HepG2 (cell line): ENCODE results near the gene DELE1. TPM values are rescaled to one million over a fixed set of nuclear protein-coding genes. Genes with fewer than 3 reads are reported as not detected.

Experiments
- ATAC-seq: fragments of 200-7000 bp; cut with Tn5 transposase; 3 replicates; pipeline ENCODE4 v1.9.1; 2020; ENCODE audit warnings: mild to moderate bottlenecking, moderate library complexity
- BruUV-seq: library from RNA; stranded (reverse); fragments of 400-500 nt; replicated peaks from 2 replicates; lab custom pipeline; 2021; lab: Mats Ljungman, UMichigan
- CTCF ChIA-PET: fragments of 300-600 bp; formaldehyde crosslinking; extraction: SDS; loops from one replicate; lab custom pipeline; 2021; ENCODE audit warnings: low total read pairs, inconsistent platforms, low intra/inter-chr PET ratio; lab: Yijun Ruan, JAX
- POLR2A ChIA-PET: fragments of 350-600 bp; sonication (Branson Sonifier 250); formaldehyde crosslinking; loops from one replicate; lab custom pipeline; 2020; ENCODE audit warnings: antibody characterized with exemption, inconsistent platforms; lab: Yijun Ruan, JAX
- DNase-seq: peaks from one replicate; pipeline ENCODE4 v3.0.0-alpha.2; 2015; ENCODE audit warnings: low spot score
- FAIRE-seq: peaks from 3 replicates; lab custom pipeline; 2011; peaks lifted over from hg19 to GRCh38; lab: Jason Lieb, UNC
- H2AFZ ChIP-seq: one replicate; pipeline ENCODE4 v1.6.1; 2011; ENCODE audit warnings: low read length, inconsistent platforms
- H3K27ac ChIP-seq: fragments of 300-600 bp; 3 replicates; pipeline ENCODE4 v1.8.0; 2011; ENCODE audit warnings: mixed run types, mild to moderate bottlenecking, mixed read lengths, low read length, inconsistent platforms; ENCODE audit not compliant: insufficient read depth; ENCODE audit errors: extremely low read length
- H3K27me3 ChIP-seq, 2 experiments: fragments of 200-600 bp in 1 of 2; 2 replicates in 1 of 2; 3 replicates in 1 of 2; pipeline versions ENCODE4 v1.6.0 to v1.8.0; 2011; ENCODE audit warnings: low read length in 2 of 2, mild to moderate bottlenecking in 2 of 2, moderate library complexity in 2 of 2, inconsistent platforms in 1 of 2; ENCODE audit not compliant: insufficient read depth in 2 of 2, control insufficient read depth in 1 of 2
- H3K36me3 ChIP-seq, 2 experiments: fragments of 200-600 bp in 1 of 2; replicated peaks in 1 of 2; 2 replicates in 1 of 2; 3 replicates in 1 of 2; pipeline versions ENCODE4 v1.5.1 to v1.8.0; 2011; ENCODE audit warnings: low read length in 2 of 2, inconsistent platforms in 1 of 2; ENCODE audit not compliant: insufficient read depth in 2 of 2, control insufficient read depth in 1 of 2
- H3K4me1 ChIP-seq: 2 replicates; pipeline ENCODE4 v1.5.1; 2012; ENCODE audit warnings: low read length, inconsistent platforms; ENCODE audit not compliant: insufficient read depth
- H3K4me2 ChIP-seq: 2 replicates; pipeline ENCODE4 v1.6.0; 2011; ENCODE audit warnings: low read depth, low read length, inconsistent platforms
- H3K4me3 ChIP-seq, 3 experiments: fragments of 200-600 bp in 1 of 3; sonication (generic), shearing (Covaris generic) in 1 of 3; replicated peaks in 1 of 3; 2 replicates each; pipeline ENCODE4 v1.5.1; 2011 to 2016; ENCODE audit warnings: low read length in 3 of 3, inconsistent platforms in 2 of 3, low read depth in 2 of 3, mild to moderate bottlenecking in 2 of 3, control low read depth in 1 of 3, mixed read lengths in 1 of 3; ENCODE audit not compliant: insufficient read depth in 1 of 3
- H3K79me2 ChIP-seq: one replicate; pipeline ENCODE4 v1.6.1; 2011; ENCODE audit warnings: low read length, inconsistent platforms; ENCODE audit not compliant: insufficient read depth
- H3K9ac ChIP-seq: 2 replicates; pipeline ENCODE4 v1.6.0; 2011; ENCODE audit warnings: mild to moderate bottlenecking, low read depth, low read length, inconsistent platforms; ENCODE audit not compliant: insufficient read depth
- H3K9me3 ChIP-seq: 2 replicates; pipeline ENCODE4 v1.5.1; 2012; ENCODE audit warnings: mild to moderate bottlenecking, low read length
- H4K20me1 ChIP-seq: 2 replicates; pipeline ENCODE4 v1.6.0; 2011; ENCODE audit warnings: inconsistent platforms, mild to moderate bottlenecking, low read length, moderate library complexity; ENCODE audit not compliant: insufficient read depth
- TARDBP ChIP-seq: sonication (generic); formaldehyde crosslinking; IDR thresholded peaks from 2 replicates; pipeline ENCODE4 v1.8.0; 2022; ENCODE audit warnings: mild to moderate bottlenecking, missing genetic modification reagents
- TBX3 ChIP-seq: fragments of 450-650 bp; IDR thresholded peaks from 2 replicates; pipeline ENCODE4 v1.6.1; 2017; ENCODE audit warnings: antibody characterized with exemption, mild to moderate bottlenecking, inconsistent platforms, borderline replicate concordance
- ZBTB3 ChIP-seq: sonication (generic); formaldehyde crosslinking; IDR thresholded peaks from 2 replicates; pipeline ENCODE4 v1.4.0; 2020; ENCODE audit warnings: low read depth, mild to moderate bottlenecking, moderate library complexity, missing genetic modification reagents, borderline replicate concordance
- ZNF326 ChIP-seq: sonication (generic); formaldehyde crosslinking; IDR thresholded peaks from 2 replicates; pipeline ENCODE4 v1.4.0; 2020; ENCODE audit warnings: missing genetic modification reagents, borderline replicate concordance
- ZNF660 ChIP-seq: sonication (generic); formaldehyde crosslinking; IDR thresholded peaks from 2 replicates; pipeline ENCODE4 v1.5.1; 2020; ENCODE audit warnings: mild to moderate bottlenecking, low read depth, missing genetic modification reagents, borderline replicate concordance
- WGBS: methylation state at CpG from one replicate; pipeline ENCODE4 v1.1.6; 2017; ENCODE audit warnings: low lambda C conversion rate; 5-methylcytosine and 5-hydroxymethylcytosine counted together
- in situ Hi-C: cut with HindIII; loops from 2 replicates; pipeline ENCODE4 v1.10.0; 2017; ENCODE audit warnings: low pct_unique_long_range_greater_than_20kb; ENCODE audit not compliant: extremely low pct_ligation_motif_present
- intact Hi-C: fragments of 100-400 bp; cut with micrococcal nuclease; formaldehyde crosslinking; loops from one replicate; pipeline ENCODE4 v1.10.0; 2022; ENCODE audit not compliant: unreplicated experiment
- polyA plus RNA-seq, 8 experiments: library from polyadenylated mRNA; depleted of rRNA in 3 of 8; stranded (reverse) in 7 of 8; unstranded in 1 of 8; fragments of >200 nt; fragmentation: Illumina TruSeq in 4 of 8; extraction: Trizol in 4 of 8; gene quantifications; 2 replicates each; pipeline versions ENCODE4 v1.2.1 to v1.2.3, GENCODE V29; 2011 to 2016; ENCODE audit warnings: low read depth in 4 of 8, missing spikeins in 1 of 8, mixed read lengths in 1 of 8; ENCODE audit not compliant: insufficient read depth in 1 of 8
- total RNA-seq, 5 experiments: library from RNA; depleted of rRNA; stranded (reverse); fragments of >200 nt; fragmentation: Illumina TruSeq; extraction: Trizol; gene quantifications; 2 replicates each; pipeline ENCODE4 v1.2.3, GENCODE V29; 2016; ENCODE audit warnings: low read depth in 1 of 5
- TF ChIP-seq, protein P1 (sequence below): sonication (generic); formaldehyde crosslinking; IDR thresholded peaks from 2 replicates; pipeline ENCODE4 v1.4.0; 2020; ENCODE audit warnings: missing genetic modification reagents
- TF ChIP-seq, protein P2 (sequence below), 2 experiments: sonication (generic) in 1 of 2; formaldehyde crosslinking in 1 of 2; IDR thresholded peaks; 2 replicates each; pipeline versions ENCODE4 v1.4.0 to v1.6.1; 2018 to 2020; ENCODE audit warnings: missing genetic modification reagents in 2 of 2, borderline replicate concordance in 1 of 2, low read depth in 1 of 2, mild to moderate bottlenecking in 1 of 2, missing biosample characterization in 1 of 2
- TF ChIP-seq, protein P3 (sequence below), 2 experiments: sonication (generic) in 1 of 2; formaldehyde crosslinking in 1 of 2; IDR thresholded peaks; 2 replicates each; pipeline versions ENCODE4 v1.4.0 to v1.6.1; 2016 to 2020; ENCODE audit warnings: borderline replicate concordance in 1 of 2, low read depth in 1 of 2, mild to moderate bottlenecking in 1 of 2, missing genetic modification reagents in 1 of 2
- TF ChIP-seq, protein P4 (sequence below): sonication (generic); formaldehyde crosslinking; IDR thresholded peaks from 2 replicates; pipeline ENCODE4 v1.4.0; 2020; ENCODE audit warnings: mild to moderate bottlenecking, missing genetic modification reagents
- TF ChIP-seq, protein P5 (sequence below): sonication (generic); formaldehyde crosslinking; IDR thresholded peaks from 2 replicates; pipeline ENCODE4 v1.9.0; 2022; ENCODE audit warnings: missing genetic modification reagents, mild to moderate bottlenecking, borderline replicate concordance

DELE1 gene
- total and polyA plus RNA-seq, 2 of the 13 experiments (the other 11 are each of a cell fraction or from before 2014, with no cell fraction given): 57.5 to 90.3 TPM

DNA sequence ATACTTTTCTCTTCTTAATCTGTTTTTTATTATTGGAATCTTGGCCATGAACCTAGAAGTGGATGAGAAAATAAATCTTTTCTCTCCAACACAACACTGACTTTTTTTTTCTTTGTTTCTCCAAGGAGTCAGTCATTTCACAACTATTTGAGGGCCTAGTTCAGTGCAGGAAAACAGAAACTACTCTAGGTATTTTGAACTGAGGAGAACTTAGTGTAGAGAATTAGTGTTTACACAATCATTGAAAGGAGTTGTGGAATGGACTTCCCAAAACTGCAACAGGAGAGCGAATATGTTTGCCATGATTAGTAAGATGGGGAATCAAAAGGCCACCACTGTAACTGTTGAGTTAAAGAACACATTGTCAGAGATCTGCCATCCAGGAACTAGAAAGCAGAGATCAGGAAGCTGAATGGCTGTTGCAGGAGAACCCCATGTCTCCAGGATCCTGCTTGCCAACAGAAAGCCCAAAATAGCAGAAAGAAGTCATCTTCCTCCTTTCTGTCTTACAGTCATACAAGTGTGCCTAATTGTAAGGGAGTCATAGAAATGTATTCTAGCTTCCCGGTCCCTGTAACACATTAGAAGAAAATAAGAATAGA is 25.1 kb upstream of the DELE1 start:
- TF ChIP-seq, protein P1, sequence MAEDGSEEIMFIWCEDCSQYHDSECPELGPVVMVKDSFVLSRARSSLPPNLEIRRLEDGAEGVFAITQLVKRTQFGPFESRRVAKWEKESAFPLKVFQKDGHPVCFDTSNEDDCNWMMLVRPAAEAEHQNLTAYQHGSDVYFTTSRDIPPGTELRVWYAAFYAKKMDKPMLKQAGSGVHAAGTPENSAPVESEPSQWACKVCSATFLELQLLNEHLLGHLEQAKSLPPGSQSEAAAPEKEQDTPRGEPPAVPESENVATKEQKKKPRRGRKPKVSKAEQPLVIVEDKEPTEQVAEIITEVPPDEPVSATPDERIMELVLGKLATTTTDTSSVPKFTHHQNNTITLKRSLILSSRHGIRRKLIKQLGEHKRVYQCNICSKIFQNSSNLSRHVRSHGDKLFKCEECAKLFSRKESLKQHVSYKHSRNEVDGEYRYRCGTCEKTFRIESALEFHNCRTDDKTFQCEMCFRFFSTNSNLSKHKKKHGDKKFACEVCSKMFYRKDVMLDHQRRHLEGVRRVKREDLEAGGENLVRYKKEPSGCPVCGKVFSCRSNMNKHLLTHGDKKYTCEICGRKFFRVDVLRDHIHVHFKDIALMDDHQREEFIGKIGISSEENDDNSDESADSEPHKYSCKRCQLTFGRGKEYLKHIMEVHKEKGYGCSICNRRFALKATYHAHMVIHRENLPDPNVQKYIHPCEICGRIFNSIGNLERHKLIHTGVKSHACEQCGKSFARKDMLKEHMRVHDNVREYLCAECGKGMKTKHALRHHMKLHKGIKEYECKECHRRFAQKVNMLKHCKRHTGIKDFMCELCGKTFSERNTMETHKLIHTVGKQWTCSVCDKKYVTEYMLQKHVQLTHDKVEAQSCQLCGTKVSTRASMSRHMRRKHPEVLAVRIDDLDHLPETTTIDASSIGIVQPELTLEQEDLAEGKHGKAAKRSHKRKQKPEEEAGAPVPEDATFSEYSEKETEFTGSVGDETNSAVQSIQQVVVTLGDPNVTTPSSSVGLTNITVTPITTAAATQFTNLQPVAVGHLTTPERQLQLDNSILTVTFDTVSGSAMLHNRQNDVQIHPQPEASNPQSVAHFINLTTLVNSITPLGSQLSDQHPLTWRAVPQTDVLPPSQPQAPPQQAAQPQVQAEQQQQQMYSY (CRISPR knock-in tag): no peak
- TF ChIP-seq, protein P2, sequence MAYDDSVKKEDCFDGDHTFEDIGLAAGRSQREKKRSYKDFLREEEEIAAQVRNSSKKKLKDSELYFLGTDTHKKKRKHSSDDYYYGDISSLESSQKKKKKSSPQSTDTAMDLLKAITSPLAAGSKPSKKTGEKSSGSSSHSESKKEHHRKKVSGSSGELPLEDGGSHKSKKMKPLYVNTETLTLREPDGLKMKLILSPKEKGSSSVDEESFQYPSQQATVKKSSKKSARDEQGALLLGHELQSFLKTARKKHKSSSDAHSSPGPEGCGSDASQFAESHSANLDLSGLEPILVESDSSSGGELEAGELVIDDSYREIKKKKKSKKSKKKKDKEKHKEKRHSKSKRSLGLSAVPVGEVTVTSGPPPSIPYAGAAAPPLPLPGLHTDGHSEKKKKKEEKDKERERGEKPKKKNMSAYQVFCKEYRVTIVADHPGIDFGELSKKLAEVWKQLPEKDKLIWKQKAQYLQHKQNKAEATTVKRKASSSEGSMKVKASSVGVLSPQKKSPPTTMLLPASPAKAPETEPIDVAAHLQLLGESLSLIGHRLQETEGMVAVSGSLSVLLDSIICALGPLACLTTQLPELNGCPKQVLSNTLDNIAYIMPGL (CRISPR knock-in tag; IDR thresholded peaks at IDR 0.05; ENCODE audit: borderline replicate concordance in 1 of 2, low read depth in 1 of 2): no peak
- TF ChIP-seq, protein P3, sequence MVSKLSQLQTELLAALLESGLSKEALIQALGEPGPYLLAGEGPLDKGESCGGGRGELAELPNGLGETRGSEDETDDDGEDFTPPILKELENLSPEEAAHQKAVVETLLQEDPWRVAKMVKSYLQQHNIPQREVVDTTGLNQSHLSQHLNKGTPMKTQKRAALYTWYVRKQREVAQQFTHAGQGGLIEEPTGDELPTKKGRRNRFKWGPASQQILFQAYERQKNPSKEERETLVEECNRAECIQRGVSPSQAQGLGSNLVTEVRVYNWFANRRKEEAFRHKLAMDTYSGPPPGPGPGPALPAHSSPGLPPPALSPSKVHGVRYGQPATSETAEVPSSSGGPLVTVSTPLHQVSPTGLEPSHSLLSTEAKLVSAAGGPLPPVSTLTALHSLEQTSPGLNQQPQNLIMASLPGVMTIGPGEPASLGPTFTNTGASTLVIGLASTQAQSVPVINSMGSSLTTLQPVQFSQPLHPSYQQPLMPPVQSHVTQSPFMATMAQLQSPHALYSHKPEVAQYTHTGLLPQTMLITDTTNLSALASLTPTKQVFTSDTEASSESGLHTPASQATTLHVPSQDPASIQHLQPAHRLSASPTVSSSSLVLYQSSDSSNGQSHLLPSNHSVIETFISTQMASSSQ (IDR thresholded peaks at IDR 0.05; ENCODE audit: low read depth): no peak
- TF ChIP-seq, protein P3 (CRISPR knock-in tag; IDR thresholded peaks at IDR 0.05; ENCODE audit: borderline replicate concordance): no peak
- TF ChIP-seq TARDBP (CRISPR knock-in tag): no peak
- no peak for TF ChIP-seq ZNF326 (CRISPR knock-in tag)
- TF ChIP-seq, protein P4, sequence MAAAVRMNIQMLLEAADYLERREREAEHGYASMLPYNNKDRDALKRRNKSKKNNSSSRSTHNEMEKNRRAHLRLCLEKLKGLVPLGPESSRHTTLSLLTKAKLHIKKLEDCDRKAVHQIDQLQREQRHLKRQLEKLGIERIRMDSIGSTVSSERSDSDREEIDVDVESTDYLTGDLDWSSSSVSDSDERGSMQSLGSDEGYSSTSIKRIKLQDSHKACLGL (CRISPR knock-in tag): no peak
- no peak for TF ChIP-seq ZBTB3 (CRISPR knock-in tag)
- TF ChIP-seq TBX3: no peak
- TF ChIP-seq, protein P5, sequence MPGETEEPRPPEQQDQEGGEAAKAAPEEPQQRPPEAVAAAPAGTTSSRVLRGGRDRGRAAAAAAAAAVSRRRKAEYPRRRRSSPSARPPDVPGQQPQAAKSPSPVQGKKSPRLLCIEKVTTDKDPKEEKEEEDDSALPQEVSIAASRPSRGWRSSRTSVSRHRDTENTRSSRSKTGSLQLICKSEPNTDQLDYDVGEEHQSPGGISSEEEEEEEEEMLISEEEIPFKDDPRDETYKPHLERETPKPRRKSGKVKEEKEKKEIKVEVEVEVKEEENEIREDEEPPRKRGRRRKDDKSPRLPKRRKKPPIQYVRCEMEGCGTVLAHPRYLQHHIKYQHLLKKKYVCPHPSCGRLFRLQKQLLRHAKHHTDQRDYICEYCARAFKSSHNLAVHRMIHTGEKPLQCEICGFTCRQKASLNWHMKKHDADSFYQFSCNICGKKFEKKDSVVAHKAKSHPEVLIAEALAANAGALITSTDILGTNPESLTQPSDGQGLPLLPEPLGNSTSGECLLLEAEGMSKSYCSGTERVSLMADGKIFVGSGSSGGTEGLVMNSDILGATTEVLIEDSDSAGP: no peak
- no peak for TF ChIP-seq ZNF660 (CRISPR knock-in tag)
- Histone ChIP-seq H4K20me1 (no peaks in the 10 kb centered on the region), H3K4me2 (no peak overlapping the region), H3K9me3 (no peaks in the 10 kb centered on the region), H2AFZ (no peak overlapping the region), H3K9ac (no peak overlapping the region), H3K27ac (no peak overlapping the region), H3K27me3 (peaks cover 0 to 3% of the 10 kb centered on the region in 2 experiments; a peak in 1 of 5 replicates), H3K4me3 (no peak overlapping the region), H3K4me1 (no peaks in the 10 kb centered on the region), H3K79me2 (no peaks in the 10 kb centered on the region), H3K36me3 (no peaks in the 10 kb centered on the region)
- in situ Hi-C loops (no loop called here), intact Hi-C loops (no loop called here)
- no peak for FAIRE-seq
- ATAC-seq: no peak
- CTCF ChIA-PET: no interaction called here
- POLR2A ChIA-PET: no interaction called here
- no TSS peak for BruUV-seq
- no peak for DNase-seq
- 14% methylated on average over 2 of the region's 2 CpGs for WGBS
